ENCODE results near the gene ATP9A.
"Not testable (repeated sequence)": the region's sequence is repeated elsewhere in the genome, so short reads cannot be mapped to it uniquely, and the experiment has no call there.

The ATP9A gene, protein sequence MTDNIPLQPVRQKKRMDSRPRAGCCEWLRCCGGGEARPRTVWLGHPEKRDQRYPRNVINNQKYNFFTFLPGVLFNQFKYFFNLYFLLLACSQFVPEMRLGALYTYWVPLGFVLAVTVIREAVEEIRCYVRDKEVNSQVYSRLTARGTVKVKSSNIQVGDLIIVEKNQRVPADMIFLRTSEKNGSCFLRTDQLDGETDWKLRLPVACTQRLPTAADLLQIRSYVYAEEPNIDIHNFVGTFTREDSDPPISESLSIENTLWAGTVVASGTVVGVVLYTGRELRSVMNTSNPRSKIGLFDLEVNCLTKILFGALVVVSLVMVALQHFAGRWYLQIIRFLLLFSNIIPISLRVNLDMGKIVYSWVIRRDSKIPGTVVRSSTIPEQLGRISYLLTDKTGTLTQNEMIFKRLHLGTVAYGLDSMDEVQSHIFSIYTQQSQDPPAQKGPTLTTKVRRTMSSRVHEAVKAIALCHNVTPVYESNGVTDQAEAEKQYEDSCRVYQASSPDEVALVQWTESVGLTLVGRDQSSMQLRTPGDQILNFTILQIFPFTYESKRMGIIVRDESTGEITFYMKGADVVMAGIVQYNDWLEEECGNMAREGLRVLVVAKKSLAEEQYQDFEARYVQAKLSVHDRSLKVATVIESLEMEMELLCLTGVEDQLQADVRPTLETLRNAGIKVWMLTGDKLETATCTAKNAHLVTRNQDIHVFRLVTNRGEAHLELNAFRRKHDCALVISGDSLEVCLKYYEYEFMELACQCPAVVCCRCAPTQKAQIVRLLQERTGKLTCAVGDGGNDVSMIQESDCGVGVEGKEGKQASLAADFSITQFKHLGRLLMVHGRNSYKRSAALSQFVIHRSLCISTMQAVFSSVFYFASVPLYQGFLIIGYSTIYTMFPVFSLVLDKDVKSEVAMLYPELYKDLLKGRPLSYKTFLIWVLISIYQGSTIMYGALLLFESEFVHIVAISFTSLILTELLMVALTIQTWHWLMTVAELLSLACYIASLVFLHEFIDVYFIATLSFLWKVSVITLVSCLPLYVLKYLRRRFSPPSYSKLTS

DNA sequence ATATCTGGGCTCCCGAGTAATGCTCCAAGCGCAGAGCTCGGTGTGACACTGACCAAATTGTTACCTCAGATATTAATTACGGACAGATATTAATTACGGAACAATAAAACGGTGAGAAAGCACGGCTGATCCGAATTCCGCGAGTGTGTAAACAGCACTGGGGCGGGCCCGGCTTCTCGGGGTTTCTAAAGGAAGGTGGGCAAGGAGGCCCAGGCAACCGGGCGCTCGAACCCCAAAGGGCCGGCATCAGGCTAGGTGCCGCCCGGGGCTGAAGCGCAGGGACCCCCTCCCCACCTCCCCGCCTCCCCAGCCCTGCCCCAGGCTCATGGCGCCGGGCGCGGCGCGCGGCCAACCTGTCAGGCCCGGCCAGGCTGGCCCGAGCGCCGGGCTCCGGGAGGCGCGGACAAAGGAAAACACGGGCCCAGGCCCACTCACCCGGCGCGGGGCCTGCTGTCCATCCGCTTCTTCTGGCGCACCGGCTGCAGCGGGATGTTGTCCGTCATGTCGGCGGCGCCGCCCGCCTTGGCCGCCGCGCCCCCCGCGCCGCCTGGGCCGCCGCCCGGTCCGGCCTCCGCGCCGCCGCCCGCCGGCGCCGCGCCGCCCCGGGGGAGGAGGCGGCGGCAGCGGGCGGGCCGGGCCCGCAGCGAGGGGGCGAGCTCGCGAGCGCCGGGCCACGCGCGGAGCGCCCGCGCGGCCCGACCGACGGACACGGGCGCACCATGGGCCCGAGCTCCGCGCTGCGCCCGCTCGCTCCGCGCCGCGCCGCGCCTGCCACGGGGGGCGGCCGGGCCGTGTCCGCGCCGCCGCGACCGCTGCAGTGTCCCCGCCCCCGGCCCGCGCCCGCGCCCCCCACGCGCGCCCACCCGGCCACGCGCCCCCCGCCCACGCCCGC lies at the start of gene ATP9A:
Gene ATP9A (minus strand): TSS at position 524 of the 892 bp plus-strand sequence. CDS start 21 bp downstream, at position 503.
- no peaks in the 10 kb centered on the region for H3K36me3 ChIP-seq (ENCODE audit: insufficient read depth, low read length)
- H3K4me3 ChIP-seq (ENCODE audit: low read length): peak within 1 kb of the TSS; percentile 60
- no peaks in the 10 kb centered on the region for H3K27me3 ChIP-seq (ENCODE audit: insufficient read depth, low read length)
- no peaks in the 10 kb centered on the region for H3K9me3 ChIP-seq (ENCODE audit: low read length)
- H3K4me1 ChIP-seq (ENCODE audit: insufficient read depth, low read length): peaks cover 8% of the 10 kb centered on the region
- no peak within 1 kb of the TSS for H2AFZ ChIP-seq (ENCODE audit: low read depth, low read length)

DNA sequence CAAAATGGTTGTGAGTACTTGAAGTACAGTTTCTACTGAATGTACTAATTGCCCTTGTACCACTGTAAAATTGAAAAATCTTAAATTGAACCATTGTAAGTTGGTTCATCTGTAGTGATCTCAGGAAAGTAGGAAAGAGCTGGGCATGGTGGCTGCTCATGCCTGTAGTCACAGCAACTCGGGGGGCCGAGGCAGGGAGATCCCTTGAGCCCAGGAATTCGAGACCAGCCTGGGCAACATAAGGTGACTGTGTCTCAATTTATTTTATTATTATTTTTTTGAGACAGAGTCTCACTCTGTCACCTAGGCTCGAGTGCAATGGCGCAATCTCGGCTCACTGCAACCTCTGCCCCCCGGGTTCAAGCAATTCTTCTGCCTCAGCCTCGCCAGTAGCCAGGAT lies 48.7 kb upstream of the ATP9A start:
- H3K4me1 ChIP-seq (ENCODE audit: insufficient read depth, low read length); H3K36me3 ChIP-seq (ENCODE audit: insufficient read depth, low read length); H2AFZ ChIP-seq (ENCODE audit: low read depth, low read length); H3K27me3 ChIP-seq (ENCODE audit: insufficient read depth, low read length); H3K9me3 ChIP-seq (ENCODE audit: low read length); H3K4me3 ChIP-seq (ENCODE audit: low read length): not testable (repeated sequence)

DNA sequence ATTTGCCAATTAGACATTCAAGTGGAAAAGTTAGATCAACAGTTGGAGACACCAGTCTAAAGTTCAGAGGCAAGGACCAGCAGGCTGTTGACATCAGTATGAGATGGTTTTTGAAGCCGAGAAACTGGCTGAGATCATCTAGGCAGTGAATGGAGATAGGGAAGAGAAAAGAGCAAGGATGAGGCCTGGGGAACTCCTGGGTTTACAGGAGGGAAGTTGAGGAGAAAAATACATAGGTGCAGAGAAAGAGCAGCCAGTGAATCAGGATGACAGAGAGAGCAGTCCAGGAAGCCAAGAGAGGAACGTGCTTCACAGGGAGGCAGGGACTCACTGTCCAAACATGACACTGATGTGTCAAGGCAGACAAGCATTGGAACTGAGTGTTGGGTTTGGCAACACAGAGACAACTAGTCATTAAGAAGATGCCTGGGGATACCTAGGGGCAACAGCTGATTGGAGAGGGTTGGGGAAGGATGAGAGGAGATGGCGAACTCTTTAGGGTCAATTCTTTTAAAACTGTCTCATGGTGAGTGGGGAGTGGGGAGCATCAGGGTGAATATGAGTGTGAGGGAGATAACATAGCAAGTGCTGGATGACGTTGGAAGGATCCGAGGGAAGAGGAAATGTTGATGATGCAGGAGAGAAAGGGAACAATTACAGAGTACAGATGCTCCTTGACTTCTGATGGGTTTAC lies 47.3 kb upstream of the ATP9A start:
- Histone ChIP-seq H3K36me3 (ENCODE audit: insufficient read depth, low read length) (no peaks in the 10 kb centered on the region), H3K9me3 (ENCODE audit: low read length) (no peaks in the 10 kb centered on the region), H2AFZ (ENCODE audit: low read depth, low read length) (no peak overlapping the region), H3K27me3 (ENCODE audit: insufficient read depth, low read length) (no peaks in the 10 kb centered on the region), H3K4me1 (ENCODE audit: insufficient read depth, low read length) (peaks cover 4% of the 10 kb centered on the region), H3K4me3 (ENCODE audit: low read length) (no peak overlapping the region)

DNA sequence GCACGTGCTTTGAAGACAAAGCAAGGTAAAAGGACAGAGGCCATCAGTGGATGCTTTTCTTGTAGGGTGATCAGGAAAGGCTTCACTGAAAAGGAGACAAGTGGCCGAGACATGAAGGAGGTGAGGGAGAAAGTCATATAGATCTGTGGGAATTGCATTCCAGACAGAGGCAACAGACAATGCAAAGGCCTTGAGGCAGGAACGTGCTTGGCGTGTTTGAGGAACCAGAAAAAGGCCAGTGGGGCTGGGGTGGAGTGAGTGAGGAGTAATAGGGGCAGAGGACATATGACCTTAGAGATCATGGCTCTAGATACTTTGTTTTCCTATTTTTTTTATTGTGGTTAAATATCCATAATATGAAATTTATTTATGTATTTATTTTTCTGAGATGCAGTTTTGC lies 44.7 kb upstream of the ATP9A start:
- Histone ChIP-seq H3K4me1 (ENCODE audit: insufficient read depth, low read length) (peaks cover 4% of the 10 kb centered on the region), H3K27me3 (ENCODE audit: insufficient read depth, low read length) (no peaks in the 10 kb centered on the region), H2AFZ (ENCODE audit: low read depth, low read length) (no peak overlapping the region), H3K9me3 (ENCODE audit: low read length) (no peaks in the 10 kb centered on the region), H3K4me3 (ENCODE audit: low read length) (no peak overlapping the region), H3K36me3 (ENCODE audit: insufficient read depth, low read length) (no peaks in the 10 kb centered on the region)

DNA sequence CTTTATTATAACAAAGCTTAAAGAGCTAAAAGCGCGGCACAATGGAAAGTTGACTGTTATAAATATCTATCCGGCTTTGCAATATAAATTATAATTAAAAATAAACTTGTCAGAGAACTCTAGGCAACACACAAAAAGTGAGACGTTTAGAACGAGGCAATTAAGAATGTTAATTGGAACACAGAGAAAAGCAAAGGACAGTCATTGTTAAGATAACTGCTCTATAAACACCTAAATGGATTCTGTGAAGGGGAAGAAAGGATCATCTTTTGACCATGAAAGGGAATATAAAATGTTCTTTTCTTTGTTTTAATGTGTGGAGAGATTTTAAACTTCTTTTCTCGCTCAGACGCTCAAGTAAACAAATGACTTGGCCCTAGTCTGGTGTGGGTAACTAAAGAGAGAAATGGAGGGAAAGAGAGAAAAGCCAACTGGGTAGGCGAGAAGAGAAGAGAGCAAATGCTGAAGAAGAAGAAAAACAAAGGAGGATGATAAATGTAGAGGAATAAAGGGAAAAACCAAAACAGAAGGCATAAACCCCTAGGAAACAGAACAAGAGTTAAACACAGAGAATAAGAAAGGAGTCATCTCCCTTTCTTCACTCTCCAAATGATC lies 43.4 kb upstream of the ATP9A start:
- Histone ChIP-seq H3K27me3 (ENCODE audit: insufficient read depth, low read length) (no peaks in the 10 kb centered on the region), H3K9me3 (ENCODE audit: low read length) (no peaks in the 10 kb centered on the region), H3K4me1 (ENCODE audit: insufficient read depth, low read length) (peaks cover 4% of the 10 kb centered on the region), H3K4me3 (ENCODE audit: low read length) (no peak overlapping the region), H3K36me3 (ENCODE audit: insufficient read depth, low read length) (no peaks in the 10 kb centered on the region), H2AFZ (ENCODE audit: low read depth, low read length) (peak overlapping the region; percentile 46)

DNA sequence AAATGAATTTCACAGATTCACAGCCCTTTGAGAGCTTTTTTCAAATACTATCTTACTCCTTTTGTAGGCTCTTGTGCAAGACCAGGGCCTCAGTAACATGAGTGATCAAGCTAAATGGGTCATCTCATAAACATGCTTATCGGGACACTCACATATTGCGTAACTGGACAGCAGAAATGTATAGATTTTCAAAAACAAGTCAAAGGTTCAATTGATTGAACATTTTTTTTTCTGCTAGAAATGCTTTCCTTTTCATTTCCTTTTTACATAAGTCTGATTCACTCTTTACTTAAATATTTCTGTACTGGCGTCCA lies 42.8 kb upstream of the ATP9A start:
- Histone ChIP-seq H3K27me3 (ENCODE audit: insufficient read depth, low read length) (no peaks in the 10 kb centered on the region), H3K4me1 (ENCODE audit: insufficient read depth, low read length) (peaks cover 4% of the 10 kb centered on the region), H3K36me3 (ENCODE audit: insufficient read depth, low read length) (no peaks in the 10 kb centered on the region), H3K9me3 (ENCODE audit: low read length) (no peaks in the 10 kb centered on the region), H2AFZ (ENCODE audit: low read depth, low read length) (no peak overlapping the region), H3K4me3 (ENCODE audit: low read length) (no peak overlapping the region)

DNA sequence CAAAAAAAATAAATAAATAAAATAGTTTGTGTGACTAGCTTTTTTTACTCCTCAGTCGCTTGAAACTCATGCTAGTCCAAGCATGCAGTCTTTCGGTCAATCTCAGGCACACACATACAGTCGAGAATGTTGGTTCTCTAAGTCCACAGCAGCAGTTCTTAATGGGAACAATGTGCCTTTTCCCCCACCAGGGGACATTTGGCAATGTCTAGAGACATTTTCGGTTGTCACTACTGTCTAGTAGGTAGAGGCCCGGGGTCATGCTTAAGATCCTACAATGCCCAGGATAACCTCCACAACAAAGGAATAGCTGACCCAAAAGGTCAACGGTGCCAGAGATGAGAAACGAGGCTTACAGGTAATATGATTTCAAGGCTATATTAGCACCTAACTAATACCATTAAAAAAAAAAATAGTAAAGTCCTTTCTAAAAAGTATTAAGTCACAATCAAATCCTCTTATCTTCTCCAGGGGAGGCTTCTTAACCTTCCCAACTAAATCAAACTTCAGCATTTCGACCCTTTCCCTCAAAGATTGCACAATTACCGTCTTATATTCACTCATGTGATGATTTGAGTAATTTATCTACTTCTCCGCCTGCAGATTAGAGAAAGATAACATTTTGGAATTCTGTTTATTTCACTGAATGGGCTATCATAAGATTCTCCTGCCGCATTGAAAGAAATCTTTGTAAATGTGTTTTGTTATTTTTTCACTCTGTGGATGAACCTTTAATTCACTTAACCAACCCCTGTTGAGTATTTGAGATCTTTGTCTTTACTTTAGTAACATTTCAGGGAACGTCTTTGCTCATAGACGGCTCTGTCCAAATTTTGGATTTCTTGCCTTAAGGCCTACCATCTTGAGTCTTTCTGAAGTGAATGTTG lies 42.2 kb upstream of the ATP9A start:
- H3K4me3 ChIP-seq (ENCODE audit: low read length): no peak overlapping the region
- H3K27me3 ChIP-seq (ENCODE audit: insufficient read depth, low read length): no peaks in the 10 kb centered on the region
- no peaks in the 10 kb centered on the region for H3K9me3 ChIP-seq (ENCODE audit: low read length)
- H3K4me1 ChIP-seq (ENCODE audit: insufficient read depth, low read length): peaks cover 4% of the 10 kb centered on the region
- no peak overlapping the region for H2AFZ ChIP-seq (ENCODE audit: low read depth, low read length)
- H3K36me3 ChIP-seq (ENCODE audit: insufficient read depth, low read length): no peaks in the 10 kb centered on the region

DNA sequence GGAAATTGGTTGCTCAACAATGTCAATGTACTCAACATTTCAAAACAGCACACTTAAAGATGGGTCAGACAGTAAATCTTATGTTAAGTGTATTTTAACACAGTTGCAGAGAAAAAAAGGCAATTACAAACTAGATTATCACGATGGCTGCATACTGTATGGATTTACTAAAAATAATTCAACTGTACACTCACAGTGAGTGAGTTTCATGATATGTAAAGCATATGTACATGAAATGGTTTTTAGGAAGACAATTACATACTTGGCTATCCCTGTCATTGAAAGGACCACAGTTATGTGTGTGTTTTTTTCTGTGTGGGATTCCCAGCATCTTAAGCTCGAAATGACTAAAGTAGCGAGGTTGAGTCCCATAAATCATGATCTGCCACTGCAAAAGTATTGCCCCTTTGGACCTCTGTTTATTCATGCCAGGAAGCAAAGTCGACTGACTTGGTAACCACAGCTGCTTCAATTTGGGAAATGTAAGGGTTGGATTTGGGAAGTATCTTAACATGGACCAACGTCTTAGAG lies 39.6 kb upstream of the ATP9A start:
- Histone ChIP-seq H3K27me3 (ENCODE audit: insufficient read depth, low read length) (no peaks in the 10 kb centered on the region), H3K9me3 (ENCODE audit: low read length) (no peaks in the 10 kb centered on the region), H3K36me3 (ENCODE audit: insufficient read depth, low read length) (no peaks in the 10 kb centered on the region), H2AFZ (ENCODE audit: low read depth, low read length) (no peak overlapping the region), H3K4me3 (ENCODE audit: low read length) (no peak overlapping the region), H3K4me1 (ENCODE audit: insufficient read depth, low read length) (peaks cover 9% of the 10 kb centered on the region)

DNA sequence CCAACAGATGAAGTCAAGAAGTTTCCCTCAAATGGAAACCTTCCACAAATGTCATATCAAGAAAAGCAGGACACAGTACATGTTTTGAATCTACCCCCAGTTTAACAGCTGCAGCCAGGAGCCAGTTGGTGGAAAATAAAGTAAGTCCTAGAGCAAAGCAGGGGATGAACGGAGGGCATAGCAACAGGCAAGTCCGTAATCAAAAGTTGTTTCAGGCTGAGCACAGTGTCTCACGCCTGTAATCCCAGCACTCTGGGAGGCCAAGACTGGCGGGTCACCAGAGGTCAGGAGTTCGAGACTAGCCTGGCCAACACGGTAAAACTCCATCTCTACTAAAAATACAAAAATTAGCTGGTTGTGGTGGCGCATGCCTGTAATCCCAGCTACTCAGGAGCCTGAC lies 36.6 kb upstream of the ATP9A start:
- H3K27me3 ChIP-seq (ENCODE audit: insufficient read depth, low read length): no peaks in the 10 kb centered on the region

DNA sequence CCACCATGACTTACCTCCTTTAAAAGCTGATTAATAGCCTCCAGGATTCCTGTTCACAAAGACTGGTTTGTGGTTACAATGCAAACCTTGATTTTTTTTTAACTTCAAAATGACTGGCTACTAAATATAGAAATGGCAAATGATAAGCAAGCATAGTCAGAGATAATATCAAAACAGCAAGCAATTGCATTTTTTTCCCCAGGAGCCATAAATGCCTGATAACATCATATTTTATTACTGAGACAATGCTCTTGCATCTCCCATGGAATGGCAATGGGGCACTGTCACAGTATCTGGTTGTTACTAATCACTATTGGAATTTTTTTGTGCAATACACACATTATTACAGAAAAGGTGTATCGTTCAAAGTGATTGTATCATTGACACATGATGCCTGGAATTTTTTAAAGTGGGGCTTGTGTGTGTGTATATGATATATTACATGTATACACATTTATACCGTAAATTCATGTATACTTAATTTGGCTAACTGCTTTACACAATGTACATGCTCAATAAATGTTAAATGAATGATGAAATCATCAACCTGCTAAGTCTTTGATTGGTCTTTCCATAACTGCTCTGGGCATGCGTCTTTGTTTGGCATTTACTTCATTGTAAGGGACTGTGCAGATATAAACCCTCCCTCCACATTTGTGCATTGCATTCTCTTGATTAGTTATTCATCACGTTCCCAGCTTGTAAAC lies 35.1 kb upstream of the ATP9A start:
- Histone ChIP-seq H3K4me1 (ENCODE audit: insufficient read depth, low read length) (peaks cover 24% of the 10 kb centered on the region), H3K36me3 (ENCODE audit: insufficient read depth, low read length) (no peaks in the 10 kb centered on the region), H3K9me3 (ENCODE audit: low read length) (no peaks in the 10 kb centered on the region), H2AFZ (ENCODE audit: low read depth, low read length) (no peak overlapping the region), H3K4me3 (ENCODE audit: low read length) (no peak overlapping the region), H3K27me3 (ENCODE audit: insufficient read depth, low read length) (no peaks in the 10 kb centered on the region)

More for the DNA sequence above, 36.6 kb upstream of the ATP9A start:
- Histone ChIP-seq H3K4me1 (ENCODE audit: insufficient read depth, low read length) (peaks cover 10% of the 10 kb centered on the region), H3K4me3 (ENCODE audit: low read length) (no peak overlapping the region), H2AFZ (ENCODE audit: low read depth, low read length) (no peak overlapping the region), H3K36me3 (ENCODE audit: insufficient read depth, low read length) (no peaks in the 10 kb centered on the region), H3K9me3 (ENCODE audit: low read length) (no peaks in the 10 kb centered on the region)

All from neuron (in vitro differentiated cells).